Measurements from ENCODE around the gene DYTN.

The DYTN gene

GRCh38 chr2:206696910-206697309 lies 21.3 kb downstream of the DYTN start:
- DNase-seq = no peak

DNA sequence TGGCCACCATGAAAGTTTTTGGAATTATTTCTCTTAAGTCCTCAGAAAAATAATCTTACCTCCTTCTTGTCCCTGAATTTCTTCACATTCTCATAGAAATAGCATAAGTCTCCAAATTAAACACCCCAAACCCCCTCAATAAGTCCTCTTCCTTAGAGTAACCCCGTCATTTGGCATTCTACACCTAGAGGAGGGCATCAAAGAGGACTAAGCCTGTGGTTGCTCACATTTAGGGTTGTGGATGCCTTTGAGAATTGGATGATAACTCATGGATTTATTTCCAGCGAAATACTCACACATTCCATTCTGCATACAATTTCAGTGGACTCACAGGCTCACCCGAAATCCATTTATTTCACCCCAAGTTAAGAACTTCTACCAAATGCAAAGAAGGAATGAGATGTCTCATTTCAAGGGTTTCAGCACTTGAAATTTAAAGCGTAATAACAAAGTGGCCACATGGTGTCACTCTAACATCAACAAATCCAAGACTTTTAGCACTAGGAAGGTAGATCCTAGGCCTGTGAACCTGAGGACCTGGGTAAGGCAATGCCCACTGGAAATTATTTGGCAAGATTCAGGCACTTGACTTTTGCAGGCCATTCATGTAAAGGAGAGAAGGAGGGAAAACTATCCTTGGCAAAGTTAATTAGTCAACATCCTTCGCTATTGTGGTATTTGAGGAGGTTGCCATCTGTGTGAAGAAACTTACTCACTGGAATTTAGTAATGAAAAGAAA lies 24.6 kb downstream of the DYTN start:
- DNase-seq = peak in 1 of 2 experiments; percentile 1

DNA sequence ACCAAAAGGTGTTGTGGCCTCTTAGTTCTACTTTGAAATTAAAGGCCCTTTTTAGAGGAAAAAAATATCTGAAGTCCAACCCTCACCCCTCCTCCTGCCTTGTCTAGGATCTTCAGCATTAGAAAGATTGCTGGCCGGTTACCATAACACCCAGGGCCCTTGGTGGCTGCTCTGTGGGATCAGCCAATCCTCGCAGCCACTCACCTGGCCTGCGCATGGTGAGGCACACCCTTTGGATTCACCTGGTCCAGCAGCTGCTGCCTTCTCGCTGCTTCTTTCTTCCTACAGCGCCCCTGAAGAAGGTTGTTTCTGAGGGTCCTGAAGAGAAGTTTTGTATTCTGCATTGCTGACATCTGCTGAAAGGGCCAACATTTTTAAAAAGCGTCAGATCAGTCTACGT lies 25.2 kb downstream of the DYTN start:
- DNase-seq = no peak

- no peak for DNase-seq
These were observed 29.2 kb downstream of the DYTN start for GRCh38 chr2:206688990-206689389.

DNA sequence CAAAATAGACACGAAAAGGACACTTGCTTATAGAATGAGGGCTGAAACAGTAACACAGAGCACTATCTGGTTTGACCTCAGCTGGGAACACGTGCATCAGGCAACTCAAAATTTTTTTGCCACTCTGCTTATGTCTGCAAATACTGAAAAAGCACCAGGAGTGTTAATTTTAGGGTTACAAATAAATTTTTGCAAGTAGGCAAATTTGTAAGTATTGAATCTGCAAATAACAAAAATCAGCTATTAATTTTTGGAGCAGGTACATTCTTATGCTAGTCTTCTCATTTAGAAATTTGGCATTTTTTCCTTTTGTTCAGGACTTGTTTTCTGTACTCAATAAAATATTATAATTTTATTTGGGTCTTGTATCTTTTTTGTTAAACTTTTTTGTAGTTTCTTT lies 29.7 kb downstream of the DYTN start:
- DNase-seq = no peak

GRCh38 chr2:206683546-206683945 lies 34.6 kb downstream of the DYTN start:
- DNase-seq = no peak

DNA sequence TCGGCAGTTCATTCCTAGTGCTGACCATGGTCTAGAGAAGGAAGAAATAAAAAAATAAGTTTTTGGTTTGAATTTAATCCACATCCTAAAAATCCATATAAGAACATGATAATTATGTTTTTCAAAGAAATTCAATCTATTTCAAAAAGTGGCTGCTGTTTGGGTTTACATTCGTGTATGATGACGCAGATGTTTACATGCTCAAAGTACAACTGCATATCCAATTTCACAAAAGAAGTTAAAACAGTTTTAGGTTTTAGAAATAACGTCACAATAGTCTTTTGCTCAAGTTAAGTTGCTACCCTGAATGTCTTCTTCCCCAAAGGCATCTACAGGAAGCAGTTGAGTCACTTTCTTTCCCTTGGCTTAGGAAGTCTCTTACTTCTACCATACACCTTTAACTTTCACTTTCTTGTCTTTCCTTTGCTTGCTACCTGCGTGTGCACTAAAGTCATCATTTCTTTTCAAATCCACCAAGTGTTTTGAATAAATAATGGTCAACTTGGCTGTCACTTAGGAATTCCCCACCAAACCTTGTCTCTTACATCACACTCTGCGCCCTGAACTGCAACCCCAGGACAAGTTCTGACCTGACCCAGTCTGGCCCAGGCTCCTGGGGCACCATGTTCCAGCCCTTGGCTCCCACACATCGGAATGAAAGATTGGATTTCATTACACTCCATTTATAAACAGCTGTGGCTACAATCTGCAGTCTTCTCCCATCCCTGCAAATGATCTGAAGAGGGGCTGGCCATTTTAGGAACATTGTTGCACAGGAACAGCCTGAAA lies 47.5 kb downstream of the DYTN start:
- no peak for DNase-seq

GRCh38 chr2:206665251-206665650 lies 52.9 kb downstream of the DYTN start:
- DNase-seq = no peak

DNA sequence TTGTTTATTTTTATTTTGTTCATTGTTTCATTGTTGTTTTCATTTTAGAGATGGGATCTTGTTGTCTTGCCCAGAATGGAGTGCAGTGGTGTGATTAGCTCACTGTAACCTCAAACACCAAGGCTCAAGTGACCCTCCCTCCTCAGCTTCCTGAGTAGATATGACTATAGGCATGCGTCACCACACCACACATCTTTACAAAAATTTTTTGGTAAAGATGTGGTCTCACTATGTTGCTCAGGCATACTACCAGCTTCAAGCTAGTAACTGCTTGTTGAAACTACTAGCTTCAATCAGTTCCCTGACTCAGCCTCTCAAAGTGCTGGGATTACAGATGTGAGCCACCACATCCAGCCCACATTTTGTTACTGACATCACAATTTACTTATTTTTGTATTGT lies 61.1 kb downstream of the DYTN start:
- no peak for DNase-seq

DNA sequence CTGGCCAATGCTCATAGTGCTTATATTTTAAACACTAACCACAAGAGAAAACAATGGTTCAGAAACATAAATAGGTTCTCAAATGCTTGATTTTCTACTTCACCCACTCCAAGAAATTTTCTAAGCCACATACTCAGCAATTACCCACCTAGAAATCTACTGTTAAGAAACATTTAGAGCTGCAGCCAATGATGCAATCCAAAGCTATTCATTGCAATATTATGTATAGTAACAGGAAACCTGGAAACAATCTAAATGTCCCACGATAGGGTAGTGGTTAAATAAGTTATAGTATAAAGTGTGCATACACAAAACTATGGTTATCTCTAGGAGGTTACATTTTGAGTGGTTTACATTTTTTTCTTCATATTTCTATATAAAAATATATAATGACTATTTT lies 70.2 kb downstream of the DYTN start:
- no peak for DNase-seq

DNA sequence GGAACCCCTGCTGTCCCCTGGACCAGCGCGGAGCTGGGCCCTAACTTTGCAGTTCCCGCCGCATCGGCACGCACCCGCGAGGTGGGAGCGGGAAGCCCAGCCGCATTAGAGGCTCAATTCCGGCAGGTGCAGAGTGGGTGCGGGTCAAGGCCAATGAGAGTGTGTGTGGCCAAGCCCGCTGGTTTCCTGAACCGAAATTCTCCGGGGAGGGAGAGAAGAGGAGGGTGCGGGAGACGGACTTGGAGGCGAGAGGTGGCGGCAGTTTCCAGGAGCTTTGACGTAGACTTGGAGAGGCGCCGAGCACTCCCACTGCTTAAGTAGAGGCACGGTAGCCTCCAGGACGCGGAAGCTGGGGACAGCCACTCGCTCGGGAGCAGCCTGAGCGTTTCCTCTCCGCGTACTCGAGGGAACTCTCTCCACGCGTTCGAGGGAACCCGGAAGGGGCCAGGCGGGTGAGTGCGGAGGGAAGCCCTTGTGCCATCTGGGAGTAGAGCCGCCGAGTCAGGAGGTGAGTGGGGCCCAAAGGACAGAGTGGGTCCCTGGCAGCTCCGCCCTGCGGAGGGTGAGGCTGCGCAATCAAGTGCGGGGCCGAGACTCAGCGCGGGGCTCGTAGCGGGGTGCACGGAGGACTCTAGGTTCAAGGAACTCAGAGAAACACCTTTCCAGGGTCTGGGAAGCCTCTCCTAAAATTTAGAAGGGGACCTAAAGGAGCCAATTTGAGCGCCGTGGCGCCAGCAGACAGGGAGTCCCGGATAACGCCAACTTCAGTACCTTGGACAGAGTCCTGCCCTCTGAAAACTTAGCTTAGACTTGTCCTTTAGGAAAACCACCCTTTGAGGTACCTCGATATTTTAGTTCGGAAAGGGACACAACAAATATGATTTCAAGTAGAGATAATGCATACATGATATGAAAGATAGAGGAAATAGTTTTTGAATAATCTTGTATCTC lies 75.8 kb downstream of the DYTN start, which contains the start of gene FAM237A:
TSS of gene FAM237A (plus strand) at position 413 of the 951 bp plus-strand sequence. CDS start 1,750 bp downstream, outside the sequence.
- DNase-seq = no peak

GRCh38 chr2:206641226-206641625 lies 77.0 kb downstream of the DYTN start:
- no peak for DNase-seq

GRCh38 chr2:206639636-206640035 lies 78.6 kb downstream of the DYTN start:
- no peak for DNase-seq

DNA sequence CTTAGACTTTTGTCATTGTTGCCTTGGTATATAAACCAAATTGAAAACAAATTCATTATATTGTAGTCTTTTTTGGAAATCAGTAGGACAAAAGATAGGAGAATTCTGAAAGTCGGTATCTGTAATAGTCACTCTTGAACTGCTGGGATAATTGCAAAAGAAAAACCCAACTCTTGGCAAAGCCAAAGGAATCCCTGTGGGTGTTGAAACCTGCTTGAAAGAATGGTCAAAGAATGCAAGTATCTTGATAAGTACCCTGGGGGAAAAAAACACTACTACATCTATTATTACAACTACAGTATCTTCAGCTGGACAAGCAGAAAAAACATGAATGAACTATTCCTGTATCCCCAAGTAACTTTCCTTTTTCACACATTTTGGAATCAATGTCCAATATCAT lies 83.2 kb downstream of the DYTN start:
- DNase-seq = no peak

DNA sequence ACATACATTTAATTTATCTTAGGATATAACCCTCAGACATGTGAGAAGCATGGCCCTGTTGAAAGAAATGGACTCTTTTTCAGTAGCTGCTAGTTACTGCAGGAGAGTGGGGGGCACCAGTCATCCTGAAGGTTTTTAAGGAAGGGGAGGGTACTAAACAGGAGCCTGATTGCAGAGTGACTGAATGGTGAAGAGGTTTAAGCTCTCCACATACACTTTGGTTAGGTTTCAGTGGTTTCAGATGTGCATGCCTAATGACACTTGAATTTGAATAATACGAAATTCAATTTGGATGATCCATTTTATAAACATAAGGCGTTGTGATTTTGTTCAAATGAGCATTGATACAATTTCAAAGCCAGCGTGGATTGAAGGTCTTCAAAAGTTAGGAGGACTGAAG lies 86.9 kb downstream of the DYTN start:
- no peak for DNase-seq

DNA sequence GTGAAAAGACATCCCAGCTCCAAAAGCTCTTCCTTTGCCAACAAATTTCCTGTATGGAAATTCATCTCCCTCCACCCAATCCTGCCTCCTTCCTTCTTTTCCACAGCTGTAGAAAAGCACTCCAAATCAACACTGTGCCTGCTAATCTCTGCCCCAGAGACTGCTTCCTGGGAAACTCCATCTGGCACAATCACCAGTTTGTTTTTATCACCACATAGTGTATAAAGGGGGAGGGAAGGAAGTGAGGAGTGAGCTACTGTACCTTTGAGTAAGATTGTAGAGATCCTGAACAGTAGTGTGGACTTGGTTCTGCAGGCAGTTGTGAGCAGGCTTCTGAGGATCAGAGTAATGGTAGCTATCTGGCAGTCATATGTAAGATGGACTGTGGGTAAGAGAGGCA lies 90.6 kb downstream of the DYTN start:
- DNase-seq = no peak

- DNase-seq = no peak
These were observed 92.1 kb downstream of the DYTN start for GRCh38 chr2:206626108-206626507.

DNA sequence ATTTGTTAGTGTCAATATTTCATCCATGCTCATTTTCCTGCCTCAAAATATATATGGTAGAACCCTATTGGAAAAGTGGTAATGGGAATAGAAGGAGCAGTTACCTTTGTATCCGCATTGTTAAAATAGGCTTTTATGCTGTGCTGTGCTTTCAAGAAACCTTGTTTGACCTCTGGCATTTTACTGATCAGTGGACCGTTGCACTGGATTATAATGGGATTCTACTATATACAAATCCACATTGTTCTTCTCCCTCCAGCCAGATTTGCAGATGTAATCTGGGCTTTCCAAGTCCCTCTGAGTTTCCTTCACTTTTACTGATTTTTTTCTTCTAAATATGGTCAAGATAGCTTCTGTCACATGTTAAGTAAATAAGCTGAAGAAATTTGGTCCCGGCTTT lies 99.2 kb downstream of the DYTN start:
- DNase-seq = no peak

- DNase-seq = no peak
These were observed 102.0 kb downstream of the DYTN start for GRCh38 chr2:206616151-206616550.

DNA sequence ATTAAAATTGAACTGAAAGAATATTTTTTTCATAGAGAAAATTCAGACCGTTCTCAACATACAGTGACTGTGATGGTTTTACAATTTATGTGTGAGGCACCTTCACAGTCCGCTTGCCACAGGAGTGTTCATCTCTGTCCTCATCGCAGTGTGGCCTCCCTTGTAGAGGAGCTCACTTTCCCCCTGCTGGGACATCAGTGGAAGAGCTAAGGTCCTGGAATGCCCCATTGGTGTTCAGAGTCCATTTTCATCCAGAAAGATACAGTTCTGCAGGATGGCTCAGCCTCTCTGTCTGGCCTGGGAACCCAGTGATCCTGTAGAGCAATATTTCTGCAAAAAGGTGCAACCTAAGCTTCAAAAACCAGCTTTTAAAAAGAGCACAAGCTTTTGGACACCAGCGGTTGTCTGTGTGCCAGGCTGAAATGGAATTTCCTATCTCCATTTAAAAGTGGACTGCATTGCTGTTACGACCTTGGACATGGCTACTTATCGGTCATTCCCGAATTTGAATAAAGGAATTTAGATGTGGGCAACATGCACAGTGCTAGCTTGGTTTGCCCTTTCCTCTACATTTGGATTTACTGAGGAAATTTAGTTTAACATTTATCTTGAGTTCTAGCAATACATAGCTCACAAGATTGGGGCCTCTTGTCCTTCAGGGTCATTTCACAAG lies 102.6 kb downstream of the DYTN start:
- DNase-seq = no peak

GRCh38 chr2:206614811-206615210 lies 103.4 kb downstream of the DYTN start:
- no peak for DNase-seq

GRCh38 chr2:206611736-206612135 lies 106.5 kb downstream of the DYTN start:
- no peak for DNase-seq

GRCh38 chr2:206611191-206611590 lies 107.0 kb downstream of the DYTN start:
- no peak for DNase-seq

All from NCI-H187 (cell line).